HG02623 (cell line): Measurements from ENCODE around the gene NLRP7.

Experiments
- ATAC-seq: cut with Tn5 transposase; IDR thresholded peaks from one replicate; pipeline ENCODE4 v1.9.1; 2021; ENCODE audit warnings: moderate library complexity; ENCODE audit not compliant: unreplicated experiment

NLRP7 gene

DNA sequence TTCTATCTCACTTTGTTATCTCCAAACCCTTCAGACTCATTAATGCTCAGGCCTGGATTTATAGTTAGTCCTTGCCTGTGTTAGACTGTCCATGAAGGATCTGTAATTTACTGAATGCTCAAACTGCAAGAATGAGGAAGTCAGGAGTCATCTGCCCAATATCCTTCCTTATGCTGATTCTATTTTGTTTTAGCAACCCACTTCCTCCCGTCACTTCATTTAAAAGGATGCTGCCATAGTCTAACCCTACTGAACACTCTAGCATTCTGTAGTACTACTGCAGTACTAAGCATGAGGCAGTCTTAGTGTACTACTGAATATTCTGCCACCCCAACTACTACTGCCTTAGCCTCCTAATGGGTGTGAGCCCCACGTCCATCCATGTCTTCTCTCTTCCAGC lies 71.8 kb downstream of the NLRP7 start:
- ATAC-seq = no peak

GRCh38 chr19:54873990-54874389 lies 73.3 kb downstream of the NLRP7 start, which contains the start of gene FCAR:
Gene FCAR, plus strand, starts transcription at chr19:54874235. Its CDS starts 55 bp downstream, at chr19:54874290.
- ATAC-seq = no peak
